Epidermal melanocyte (primary cell): Measurements from ENCODE around the gene FKRP.
A peak's percentile ranks its signal among the peaks of the same experiment; 100 is the strongest.

Experiments
- DNase-seq: peaks from one replicate; pipeline ENCODE4 v3.0.0; 2011; ENCODE audit warnings: low spot score; ENCODE audit not compliant: insufficient read length

Gene FKRP

DNA sequence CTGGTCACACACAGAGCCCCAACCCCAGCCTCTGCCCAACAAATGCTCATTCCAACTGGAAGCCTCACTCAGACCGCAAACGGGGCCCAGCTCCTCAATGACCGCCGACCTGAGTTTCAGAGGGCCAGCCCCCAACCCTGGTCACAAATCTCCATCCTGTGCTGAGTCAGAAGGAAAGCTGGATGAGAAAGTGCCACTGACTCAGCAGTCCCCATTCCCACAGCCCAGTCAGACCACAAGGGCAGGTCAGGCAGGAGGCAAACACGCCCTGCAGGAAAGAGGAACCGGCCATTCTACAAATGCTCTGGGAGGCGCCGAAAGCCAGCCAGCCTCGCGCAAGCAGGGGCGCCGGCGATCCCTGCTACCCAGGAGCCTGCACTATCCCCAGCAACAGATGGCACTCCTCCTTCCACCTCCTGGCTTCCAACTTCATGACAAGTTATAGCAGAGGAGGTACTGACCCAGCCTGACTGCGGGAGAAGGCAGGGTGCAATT lies 14.8 kb upstream of the FKRP start:
- DNase-seq, result no peak

DNA sequence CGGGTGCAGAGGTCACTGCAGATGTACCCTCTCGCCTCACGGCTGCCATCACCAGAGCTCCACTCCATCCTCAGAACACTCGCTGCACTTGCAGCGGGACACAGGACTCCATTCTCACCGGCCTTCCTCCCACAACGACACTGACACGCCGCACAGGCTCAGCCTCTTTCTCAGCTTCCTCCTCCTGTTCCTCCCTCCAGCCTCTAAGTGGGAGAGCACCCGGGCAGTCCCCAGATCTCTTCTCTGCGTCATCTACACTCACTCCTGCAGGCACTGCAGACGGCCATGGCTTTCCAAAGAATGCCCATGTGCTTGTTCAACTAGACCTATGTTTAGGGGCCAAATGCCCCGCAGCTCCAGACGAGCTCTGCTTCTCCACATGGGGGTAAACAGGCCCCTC lies 14.3 kb upstream of the FKRP start:
- DNase-seq, result no peak

DNA sequence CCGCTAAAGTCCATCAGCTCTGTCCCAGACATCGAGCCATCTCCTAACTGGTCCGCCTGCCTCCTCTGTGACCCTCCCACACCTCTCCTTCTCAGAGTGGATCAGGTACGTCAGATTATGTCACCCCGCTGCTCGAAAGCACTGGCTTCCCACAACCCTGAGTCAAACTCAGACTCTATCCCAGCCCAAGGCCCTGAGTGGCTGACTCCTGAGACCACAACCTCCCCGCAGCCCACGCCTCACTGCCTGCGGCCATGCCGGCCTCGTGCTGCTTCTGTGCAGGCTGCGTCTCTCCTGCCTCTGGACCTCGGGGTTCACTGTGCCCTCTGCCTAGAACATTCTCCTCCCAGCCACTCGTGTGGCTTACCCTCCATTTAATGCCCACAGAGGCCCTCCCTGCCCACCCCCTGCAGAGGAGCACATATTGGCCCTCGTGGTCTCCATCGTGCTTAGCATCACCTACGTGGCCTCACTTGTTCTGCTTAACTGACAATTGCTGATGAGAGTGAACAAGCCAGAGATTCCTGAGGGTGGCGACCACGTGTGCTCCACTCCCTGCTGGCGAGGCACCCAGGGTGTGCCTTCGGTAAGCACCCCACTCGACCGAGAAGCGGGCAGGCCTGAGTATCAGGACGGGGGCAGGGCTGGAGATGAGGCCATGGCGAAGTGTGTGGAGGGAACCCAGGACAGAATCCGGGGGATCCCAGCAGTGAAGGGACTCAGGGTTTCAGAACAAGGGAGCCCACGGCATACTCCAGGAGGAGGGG lies 13.5 kb upstream of the FKRP start:
- DNase-seq, result no peak

DNA sequence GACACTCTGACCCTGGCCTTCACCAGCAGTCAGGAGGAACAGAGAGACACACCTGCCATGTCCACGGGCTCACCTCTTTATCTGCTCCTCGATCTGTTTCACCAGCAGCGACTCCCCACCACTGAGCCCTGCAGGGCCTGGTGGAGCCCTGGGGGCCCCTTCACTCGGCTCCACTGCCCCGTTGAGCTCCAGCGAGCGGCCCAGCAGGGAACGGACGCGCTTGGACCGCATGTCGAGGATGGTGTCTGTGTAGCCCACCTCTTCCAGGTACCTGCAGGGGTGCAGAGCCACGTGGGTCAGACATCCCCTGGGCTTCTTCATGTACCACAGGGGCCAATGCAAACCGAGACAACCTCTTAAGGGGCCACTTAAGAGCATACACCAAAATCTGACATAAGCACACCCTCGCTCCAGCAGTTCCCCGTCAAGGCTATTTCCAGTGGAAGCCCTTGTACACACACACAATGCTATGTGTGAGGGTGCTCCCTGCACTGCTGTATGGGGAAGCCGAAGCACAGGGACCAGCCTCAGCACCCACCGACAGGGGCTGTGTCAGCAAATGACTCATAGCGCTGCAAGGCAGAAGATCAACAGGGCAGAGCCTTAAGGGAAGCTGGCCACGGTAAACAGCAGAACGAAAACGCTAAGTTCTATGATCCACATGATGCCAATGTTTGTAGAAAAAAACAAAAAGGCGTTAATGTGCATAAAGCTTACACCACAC lies 12.7 kb upstream of the FKRP start:
- DNase-seq, result no peak

DNA sequence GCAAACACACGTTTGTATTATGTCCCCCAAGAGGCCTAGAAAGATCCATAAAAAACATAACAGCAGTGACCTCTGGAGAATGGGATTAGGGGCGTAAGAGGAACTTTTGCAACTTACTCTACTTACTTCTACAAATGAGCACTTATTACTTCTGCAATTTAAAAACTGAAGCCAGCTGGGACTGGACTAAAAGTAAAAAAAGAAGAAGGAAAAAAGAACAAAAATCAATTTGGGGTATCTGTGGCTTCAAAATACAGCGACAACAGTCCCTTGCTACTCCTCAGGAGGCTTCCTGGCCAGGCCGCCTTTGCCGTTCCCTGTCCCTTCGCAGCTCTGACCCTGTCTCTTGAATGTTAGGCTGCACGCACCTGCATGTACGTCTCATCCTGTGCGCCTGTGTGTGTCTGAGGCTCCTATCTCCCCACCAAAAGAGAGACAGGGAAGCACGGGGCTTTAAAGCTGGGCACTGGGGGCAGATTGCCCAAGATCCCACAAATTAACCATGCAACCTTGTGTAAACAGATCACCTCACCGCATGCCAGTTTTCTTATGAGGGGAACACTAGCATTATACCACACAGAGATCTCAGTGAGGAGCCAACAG lies 12.1 kb upstream of the FKRP start:
- DNase-seq, result no peak

DNA sequence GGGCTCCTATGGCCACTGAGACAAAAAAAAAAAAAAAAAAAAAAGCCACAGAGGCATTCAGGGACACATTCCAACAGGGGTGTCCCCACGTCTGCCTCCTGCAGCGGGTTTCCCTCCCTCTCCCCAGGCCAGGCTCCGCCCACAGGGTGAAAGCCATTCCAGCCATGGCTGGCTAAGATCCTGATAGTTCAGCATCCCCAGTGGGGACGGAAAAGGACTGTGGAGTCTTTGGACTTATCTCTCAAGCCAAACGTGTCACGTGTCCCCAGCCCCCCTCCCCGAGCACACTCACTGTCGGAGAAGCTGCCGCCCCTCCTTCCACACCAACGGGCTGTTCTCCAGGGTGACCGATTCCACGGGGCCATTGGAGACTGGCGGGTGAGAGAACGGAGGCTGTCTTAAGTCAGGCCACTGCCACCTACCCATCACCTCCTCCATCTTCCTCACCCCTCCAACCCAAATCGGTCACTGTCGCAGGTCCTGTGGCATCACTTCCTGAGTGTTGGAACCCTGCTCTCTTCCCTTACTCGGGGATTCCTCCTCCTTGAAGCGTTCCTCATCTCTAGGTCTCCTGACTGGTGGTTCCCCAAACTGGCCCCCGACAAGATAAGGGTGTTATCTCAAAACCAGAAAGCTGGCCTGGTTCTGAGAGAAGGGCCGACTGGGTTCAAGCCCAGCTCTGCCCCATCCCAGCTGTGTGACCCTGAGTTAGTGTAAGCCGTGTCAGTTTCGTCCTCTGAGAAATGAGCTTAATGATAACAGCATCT lies 9.1 kb upstream of the FKRP start:
- no peak for DNase-seq

DNA sequence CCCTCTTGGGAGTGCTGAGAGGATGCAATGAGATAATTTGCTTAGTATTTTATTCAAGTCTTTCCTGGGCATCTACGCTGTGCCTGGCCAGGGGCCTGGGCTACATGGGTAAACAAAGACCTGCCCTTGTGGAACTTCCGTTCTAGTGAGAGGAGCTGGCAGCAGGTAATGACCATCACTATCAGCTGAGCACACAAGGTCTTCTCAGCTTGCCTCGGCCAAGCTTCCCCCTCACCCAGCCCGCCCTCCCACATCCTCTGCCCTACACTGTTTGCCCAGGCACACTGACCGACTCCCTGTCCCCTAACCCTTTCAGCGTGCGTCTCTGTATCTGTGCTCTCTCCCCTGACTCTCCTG lies 8.6 kb upstream of the FKRP start:
- no peak for DNase-seq

DNA sequence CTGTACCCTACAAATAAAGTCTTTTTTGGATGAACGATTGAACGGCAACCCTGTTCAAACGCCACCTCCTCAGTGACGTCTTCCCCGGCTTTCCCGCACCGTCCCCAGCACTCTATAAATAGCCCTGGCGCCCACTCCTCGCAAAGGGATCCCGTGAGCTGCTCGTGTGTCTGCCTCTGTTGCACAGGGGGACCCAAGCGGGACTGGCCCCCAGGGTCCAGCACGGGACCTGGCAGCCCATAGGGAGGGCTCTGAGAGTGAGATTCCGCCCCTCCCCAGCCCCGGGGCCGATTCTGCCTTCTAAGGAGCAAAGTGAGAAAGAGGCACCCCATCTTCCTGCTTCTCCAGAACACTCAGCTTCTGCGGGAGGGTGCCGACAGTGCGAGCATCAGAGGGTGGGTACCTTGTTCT lies 8.1 kb upstream of the FKRP start:
- DNase-seq, result no peak

DNA sequence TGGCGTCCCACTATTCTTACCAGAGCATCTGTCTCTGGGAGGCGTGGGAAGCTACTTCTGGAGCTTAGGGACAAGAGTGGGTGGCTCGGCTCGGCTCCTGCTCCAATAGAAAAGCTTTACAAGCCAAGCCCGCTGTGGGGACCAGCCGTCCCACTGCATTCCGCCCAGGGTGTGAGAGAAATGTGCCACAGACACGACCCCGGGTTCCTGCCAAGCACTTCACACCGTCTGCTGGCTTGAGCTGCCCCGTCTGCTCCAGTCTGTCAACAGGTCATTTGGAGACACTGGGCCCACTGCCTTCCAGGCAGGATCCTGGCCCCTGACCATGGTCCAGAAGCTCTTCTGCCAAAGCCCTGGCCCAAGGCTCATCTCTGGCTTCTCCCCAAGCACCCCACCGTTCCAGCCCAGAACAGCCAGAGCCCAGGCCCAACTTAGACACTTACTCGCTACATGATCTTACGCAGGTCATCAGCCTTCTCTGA lies 6.5 kb upstream of the FKRP start:
- no peak for DNase-seq

DNA sequence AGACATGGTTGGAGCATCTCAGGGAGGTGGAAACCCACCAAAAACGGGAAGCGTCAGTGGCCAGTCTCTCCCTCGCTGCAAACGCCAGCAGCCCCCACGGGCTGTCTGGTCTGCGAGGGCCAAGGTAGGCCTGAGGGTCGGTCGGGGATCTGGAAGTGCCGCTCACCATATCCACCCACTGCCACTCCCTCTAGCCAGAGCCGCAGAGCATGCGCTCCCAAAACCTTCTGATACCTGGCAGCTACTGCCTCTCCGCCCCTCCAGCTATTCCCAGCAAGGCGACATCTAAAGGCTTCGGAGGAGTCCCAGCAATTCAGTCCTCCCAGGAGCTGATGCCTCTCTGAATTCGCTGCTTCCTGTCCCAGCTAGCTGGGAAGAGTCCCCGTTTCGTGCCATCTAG lies 4.4 kb upstream of the FKRP start:
- DNase-seq, result no peak

DNA sequence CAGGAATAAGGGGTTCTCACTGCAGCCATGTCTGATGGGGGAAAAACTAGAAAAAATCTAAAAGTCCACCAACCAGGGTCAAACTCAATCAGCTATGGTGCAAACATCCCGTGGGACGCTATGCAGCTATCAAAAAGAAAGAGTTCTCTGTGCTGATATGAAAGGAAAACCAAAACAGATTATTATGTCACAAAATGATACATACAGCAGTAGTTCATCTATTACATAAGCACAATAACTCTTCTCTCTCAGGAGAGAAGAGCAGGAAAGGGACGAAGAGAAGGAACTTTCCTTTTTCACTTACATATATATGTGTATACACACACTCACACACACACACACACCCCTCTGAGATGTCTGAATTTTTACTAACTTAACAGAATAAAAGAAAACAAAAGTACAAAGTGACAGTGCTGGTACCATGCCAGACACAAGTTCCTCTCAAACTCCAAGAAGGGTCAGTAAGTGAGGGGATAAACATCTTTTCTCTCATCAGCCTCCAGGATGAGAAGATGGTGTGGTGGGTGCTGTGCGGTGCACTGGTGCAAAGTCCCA lies 2.9 kb upstream of the FKRP start:
- no peak for DNase-seq

DNA sequence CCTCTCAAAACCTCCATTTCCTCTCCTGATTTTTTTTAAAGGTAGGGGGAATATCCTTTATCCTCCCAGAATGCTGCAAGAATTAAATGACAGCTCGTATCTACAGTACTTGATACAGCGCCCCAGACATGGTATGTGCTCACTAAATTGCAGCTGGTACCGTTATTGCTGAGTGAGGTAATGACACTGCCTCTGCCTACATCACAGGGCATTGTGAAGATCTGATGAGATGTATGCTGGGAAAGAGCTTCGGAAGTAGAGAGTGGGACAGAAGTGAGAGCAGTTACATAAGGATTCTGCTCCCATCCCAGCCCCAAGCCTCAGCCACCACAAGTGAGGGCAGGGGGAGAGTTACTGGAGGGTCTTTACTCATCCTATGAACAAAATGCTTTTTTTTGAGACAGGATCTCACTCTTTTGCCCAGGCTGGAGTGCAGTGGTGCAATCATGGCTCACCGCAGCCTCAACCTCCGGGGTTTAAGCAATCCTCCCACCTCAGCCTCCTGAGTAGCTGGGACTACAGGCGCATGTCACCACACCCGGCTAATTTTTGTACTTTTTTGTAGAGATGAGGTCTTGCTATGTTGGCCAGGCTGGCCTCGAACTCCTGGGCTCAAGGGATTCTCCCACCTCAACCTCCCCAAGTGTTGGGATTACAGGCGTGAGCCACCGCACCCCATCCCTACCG lies 1.7 kb upstream of the FKRP start:
- no peak for DNase-seq

DNA sequence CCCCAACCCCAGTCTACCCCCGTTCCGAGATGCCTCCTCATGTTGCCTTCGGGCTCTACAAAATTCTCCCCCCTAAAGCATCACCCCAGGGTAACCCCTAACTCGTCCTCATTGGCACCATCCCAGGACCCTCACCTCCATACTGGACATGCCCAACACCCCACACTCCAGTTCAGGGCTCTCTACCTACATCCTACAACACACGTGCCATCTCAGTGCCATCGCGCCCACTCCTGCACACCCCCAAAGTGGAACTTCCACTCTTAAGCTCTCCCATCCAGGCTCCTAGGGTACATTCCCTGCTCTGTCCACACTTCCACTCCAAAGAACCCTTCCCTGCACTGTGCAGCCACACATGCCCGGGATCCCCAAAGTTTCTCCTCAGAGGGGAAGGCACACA lies 827 bp upstream of the FKRP start:
- no peak for DNase-seq

DNA sequence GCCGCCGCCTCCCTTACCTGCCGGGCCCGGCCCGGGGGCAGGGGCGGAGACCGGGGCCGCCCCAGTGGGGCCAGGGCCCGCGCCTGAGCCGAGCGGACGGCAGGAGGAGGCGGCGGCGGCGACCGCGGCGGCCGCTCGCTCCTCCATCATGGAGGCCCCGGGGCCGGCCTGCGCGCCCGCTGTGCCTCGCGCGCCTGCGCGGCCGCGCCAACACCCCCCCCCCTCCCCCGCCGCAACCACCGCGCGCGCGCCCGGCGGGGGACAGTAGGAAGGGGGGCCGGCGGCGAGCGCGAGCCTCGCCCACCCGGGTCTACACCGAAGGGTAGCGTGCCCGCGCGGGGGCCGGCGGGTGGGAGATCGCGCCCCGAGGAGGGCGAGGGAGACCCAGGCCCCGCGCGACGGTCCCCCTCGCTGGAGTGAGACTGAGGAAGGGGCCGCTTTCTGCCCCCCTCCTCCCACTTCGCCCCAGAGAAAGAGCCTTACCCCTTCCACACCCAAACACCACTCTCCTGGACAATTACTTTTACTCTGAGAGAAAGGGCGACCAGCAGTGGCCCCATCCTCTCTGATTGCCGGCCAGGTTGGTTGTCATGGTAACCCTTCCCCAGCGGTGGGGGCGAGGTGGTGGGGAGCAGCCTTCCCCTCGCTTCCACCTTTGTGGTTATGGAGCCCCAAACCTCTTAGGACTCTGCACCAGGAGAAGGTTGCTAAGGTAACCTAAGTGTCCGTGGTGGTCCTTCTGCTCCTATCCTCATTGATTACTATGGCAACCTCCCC lies 612 bp downstream of the FKRP start, which contains the start of gene STRN4:
STRN4 (minus strand) TSS at position 170 of the 777 bp plus-strand sequence; CDS start at position 150, 20 bp downstream.
- peak; percentile 95 for DNase-seq

DNA sequence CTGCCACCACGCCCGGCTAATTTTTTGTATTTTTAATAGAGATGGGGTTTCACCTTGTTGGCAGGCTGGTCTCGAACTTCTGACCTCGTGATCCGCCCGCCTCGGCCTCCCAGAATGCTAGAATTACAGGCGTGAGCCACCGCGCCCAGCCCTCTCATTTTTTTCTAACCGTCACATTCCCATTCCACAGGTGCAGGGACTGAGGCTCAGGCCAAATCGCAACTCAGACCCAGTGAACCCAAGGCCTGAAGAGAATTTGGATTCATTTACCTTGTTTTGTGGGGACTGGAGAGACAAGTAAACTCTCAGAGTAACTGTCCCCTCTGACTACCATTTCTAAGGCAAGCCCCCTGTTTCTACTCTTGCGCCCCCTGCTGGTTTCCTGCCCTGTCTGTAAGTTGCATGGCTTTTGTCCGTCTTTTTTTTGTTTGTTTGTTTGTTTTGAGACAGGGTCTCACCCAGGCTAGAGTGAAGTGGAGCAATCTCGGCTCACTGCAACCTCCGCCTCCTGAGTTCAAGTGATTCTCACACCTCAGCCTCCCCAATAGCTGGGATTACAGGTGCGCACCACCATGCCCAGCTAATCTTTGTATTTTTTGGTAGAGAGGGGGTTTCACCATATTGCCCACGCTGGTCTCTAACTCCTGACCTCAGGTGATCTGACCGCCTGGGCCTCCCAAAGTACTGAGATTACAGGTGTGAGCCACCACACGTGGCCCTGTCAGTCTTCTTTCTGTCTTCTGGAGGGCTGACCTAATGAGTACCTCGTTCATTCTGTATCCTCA lies 2.7 kb downstream of the FKRP start:
- peak; percentile 88 for DNase-seq

DNA sequence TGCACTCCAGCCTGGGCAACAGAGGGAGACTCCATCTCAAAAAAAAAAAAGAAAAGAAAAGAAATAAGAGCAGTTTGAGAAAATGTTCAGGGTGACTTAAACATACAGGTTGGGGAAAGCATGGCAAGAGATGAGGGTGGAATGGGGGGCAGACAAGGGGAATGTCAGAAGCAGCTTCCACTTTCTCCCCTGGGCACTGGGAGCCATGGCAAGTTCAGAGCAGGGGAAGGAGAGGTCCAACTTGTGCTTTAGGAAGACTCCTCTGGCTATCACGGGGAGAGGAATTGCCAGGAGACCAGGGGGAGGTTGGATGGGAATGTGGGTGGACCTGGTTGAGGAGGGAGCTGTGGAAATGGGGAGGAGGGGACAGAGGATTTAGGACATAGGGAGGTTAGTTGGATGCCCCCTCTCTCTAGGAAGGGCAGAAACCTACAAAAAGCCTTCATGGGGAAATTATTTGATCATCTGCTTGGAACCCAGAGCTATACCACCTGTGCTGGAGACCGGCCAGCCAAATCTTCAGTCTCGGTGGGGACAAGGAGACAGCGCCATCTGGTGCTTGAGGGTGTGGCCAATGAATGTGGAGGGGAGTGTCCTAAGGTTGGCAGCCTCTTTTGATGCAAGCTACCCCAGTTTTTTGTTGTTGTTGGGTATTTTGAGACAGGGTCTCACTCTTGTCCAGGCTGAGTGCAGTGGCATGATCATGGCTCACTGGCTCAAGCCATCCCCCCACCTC lies 7.7 kb downstream of the FKRP start:
- DNase-seq, result no peak

DNA sequence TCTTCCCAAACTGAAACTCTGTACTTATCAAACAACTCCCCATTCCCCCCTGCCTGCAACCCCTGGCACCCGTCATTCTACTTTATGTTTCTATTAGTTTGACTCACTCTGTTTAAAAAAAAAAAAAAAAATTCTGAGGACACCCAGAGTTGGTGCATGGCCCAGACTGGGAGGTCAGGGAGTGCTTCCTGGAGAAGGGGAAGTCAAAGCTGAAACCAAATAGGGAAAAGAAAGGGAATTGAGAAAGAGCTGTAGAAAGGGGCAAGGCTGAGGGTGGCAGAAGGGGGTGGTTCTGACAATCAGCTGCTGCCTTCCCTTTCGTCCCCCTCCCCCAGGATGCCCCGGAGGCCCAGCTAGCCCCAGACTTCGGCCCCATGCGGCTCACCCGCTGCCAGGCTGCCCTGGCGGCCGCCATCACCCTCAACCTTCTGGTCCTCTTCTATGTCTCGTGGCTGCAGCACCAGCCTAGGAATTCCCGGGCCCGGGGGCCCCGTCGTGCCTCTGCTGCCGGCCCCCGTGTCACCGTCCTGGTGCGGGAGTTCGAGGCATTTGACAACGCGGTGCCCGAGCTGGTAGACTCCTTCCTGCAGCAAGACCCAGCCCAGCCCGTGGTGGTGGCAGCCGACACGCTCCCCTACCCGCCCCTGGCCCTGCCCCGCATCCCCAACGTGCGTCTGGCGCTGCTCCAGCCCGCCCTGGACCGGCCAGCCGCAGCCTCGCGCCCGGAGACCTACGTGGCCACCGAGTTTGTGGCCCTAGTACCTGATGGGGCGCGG lies 9.4 kb downstream of the FKRP start:
- no peak for DNase-seq
